ENCODE results near the gene ADAMTS12.

Gene ADAMTS12

GRCh38 chr5:33769196-33769595 is 122.6 kb downstream of the ADAMTS12 start:
- ChIA-PET CTCF (interaction anchor here (0.6 kb wide), 1 partner anchor 15 kb away, joined by 4 read pairs; no protein-coding TSS in a partner anchor), POLR2A (ENCODE audit: low non-redundant PET) (no interaction called here)
- H3K27ac ChIP-seq = no peak overlapping the region
- TF ChIP-seq CTCF (conservative IDR thresholded peaks at IDR 0.05; ENCODE audit: low read depth) = no peak
- no peak for DNase-seq (ENCODE audit: low spot score)

DNA sequence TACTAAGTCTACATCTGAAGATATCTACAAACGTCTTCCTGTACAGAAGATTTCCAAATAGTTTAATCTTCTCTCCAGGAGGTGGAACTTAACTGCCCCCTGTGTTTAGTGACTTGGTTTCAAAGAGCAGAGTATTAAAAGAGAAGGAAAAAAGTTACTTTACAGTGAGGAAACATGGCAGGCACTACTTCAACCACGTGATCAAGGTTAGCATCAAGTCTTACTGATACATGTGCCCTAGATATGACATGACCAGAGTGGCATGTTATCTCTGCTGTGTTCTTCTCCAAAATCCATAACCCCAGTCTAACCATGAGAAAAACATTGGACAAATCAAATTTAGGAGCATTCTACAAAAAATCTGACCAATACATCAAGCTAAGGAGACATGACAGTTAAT is 125.8 kb downstream of the ADAMTS12 start:
- H3K27ac ChIP-seq = no peak overlapping the region
- DNase-seq (ENCODE audit: low spot score) = no peak
- CTCF ChIA-PET = interaction anchor here (0.7 kb wide), 1 partner anchor 806 kb away, joined by 4 read pairs; no protein-coding TSS in a partner anchor
- POLR2A ChIA-PET (ENCODE audit: low non-redundant PET) = no interaction called here
- TF ChIP-seq CTCF (conservative IDR thresholded peaks at IDR 0.05; ENCODE audit: low read depth) = no peak

DNA sequence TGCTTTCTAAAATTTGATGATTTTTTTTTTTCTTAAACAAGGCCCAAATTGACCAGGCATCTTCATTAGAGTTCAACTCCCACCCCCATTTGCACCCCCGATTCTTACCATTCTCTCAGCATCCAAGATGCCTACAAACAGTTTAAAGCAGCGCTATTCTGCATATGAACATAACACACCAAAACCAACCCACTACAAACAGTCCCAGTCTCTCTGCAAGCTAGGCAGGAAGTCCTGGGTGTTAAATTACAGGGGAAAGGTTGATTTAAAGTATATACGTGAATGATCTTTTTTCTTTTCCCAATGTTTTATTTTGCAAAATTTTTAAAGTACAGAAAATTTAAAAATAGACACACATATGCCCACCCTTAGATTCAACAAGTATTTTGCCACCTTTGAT is 127.0 kb downstream of the ADAMTS12 start:
- ChIA-PET CTCF (no interaction called here), POLR2A (ENCODE audit: low non-redundant PET) (no interaction called here)
- DNase-seq (ENCODE audit: low spot score) = no peak
- H3K27ac ChIP-seq = no peak overlapping the region
- TF ChIP-seq CTCF (conservative IDR thresholded peaks at IDR 0.05; ENCODE audit: low read depth) = no peak

DNA sequence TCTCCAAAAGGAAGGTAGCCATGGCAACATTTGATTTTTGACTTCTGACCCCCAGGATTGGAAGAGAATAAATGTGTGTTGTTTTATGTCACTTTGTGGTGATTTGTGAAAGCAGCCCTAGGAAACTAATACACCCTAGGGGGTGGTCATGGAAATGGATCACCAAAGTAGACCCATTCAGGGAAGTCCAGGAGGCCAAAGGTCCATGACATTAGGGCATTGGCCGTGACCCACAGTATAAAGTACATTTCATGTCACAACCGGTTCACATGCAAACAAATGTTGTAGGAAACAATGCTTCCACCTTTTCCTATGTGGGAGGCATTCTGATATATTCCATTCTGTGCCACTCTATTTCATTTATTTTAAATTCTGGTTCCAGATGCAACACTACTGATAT is 128.4 kb downstream of the ADAMTS12 start:
- no peak for DNase-seq (ENCODE audit: low spot score)
- POLR2A ChIA-PET (ENCODE audit: low non-redundant PET) = no interaction called here
- TF ChIP-seq CTCF (conservative IDR thresholded peaks at IDR 0.05; ENCODE audit: low read depth) = no peak
- CTCF ChIA-PET = no interaction called here
- H3K27ac ChIP-seq = no peak overlapping the region

DNA sequence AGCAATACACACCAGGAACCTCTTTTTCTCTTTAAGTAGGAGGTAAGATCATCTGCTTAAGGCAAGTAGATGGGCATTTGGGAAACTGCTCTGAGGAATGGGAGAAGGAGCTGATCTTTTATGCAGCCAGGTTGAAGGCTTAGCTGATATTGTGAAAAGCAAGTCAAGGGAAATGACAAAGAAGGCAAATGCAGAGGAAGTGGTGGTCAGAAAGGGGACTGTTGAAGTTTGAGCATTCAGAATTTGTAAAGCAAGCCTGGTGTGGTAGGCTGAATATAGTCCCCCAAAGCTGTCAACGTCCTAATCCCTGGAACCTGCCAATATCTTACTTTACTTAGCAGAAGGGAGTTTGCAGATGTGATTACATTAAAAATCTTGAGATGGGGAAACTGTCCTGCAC is 128.9 kb downstream of the ADAMTS12 start:
- DNase-seq (ENCODE audit: low spot score) = no peak
- TF ChIP-seq CTCF (conservative IDR thresholded peaks at IDR 0.05; ENCODE audit: low read depth) = no peak
- ChIA-PET POLR2A (ENCODE audit: low non-redundant PET) (no interaction called here), CTCF (no interaction called here)
- H3K27ac ChIP-seq = no peak overlapping the region

- no peak for TF ChIP-seq CTCF (conservative IDR thresholded peaks at IDR 0.05; ENCODE audit: low read depth)
- no peak overlapping the region for H3K27ac ChIP-seq
- CTCF ChIA-PET = no interaction called here
- DNase-seq (ENCODE audit: low spot score) = no peak
- POLR2A ChIA-PET (ENCODE audit: low non-redundant PET) = no interaction called here
Observed at GRCh38 chr5:33761139-33761538, 130.7 kb downstream of the ADAMTS12 start.

DNA sequence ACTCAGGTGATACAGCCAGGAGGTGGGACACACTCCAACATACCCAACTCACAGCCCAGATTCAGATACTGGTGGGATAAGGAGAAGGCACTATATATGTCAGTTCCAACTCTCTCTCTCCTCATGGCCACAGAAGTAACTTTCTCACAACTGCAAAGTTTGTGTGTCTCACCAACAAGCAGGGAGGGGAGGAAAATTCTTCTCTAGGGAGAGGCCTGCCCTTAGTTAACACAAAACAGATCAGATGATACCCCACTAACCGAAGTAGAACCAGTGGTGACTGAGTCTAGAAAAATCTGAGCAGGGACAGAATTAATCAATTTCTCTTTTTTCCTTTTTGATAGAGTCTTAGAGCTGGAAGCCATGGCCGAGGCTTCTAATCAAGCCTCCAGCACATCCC is 133.1 kb downstream of the ADAMTS12 start:
- ChIA-PET CTCF (interaction anchor here (0.6 kb wide), 1 partner anchor 113 kb away, joined by 5 read pairs; no protein-coding TSS in a partner anchor), POLR2A (ENCODE audit: low non-redundant PET) (no interaction called here)
- TF ChIP-seq CTCF (conservative IDR thresholded peaks at IDR 0.05; ENCODE audit: low read depth) = no peak
- no peak overlapping the region for H3K27ac ChIP-seq
- no peak for DNase-seq (ENCODE audit: low spot score)
